HG02884 (cell line): ENCODE measurements around the gene SERPINA6.
"Not testable (repeated sequence)": the region's sequence is repeated elsewhere in the genome, so short reads cannot be mapped to it uniquely, and the experiment has no call there.

Experiments used
- ATAC-seq: cut with Tn5 transposase; IDR thresholded peaks from one replicate; pipeline ENCODE4 v1.9.1; 2021; ENCODE audit warnings: mild to moderate bottlenecking, moderate library complexity; ENCODE audit not compliant: unreplicated experiment

SERPINA6 gene

DNA sequence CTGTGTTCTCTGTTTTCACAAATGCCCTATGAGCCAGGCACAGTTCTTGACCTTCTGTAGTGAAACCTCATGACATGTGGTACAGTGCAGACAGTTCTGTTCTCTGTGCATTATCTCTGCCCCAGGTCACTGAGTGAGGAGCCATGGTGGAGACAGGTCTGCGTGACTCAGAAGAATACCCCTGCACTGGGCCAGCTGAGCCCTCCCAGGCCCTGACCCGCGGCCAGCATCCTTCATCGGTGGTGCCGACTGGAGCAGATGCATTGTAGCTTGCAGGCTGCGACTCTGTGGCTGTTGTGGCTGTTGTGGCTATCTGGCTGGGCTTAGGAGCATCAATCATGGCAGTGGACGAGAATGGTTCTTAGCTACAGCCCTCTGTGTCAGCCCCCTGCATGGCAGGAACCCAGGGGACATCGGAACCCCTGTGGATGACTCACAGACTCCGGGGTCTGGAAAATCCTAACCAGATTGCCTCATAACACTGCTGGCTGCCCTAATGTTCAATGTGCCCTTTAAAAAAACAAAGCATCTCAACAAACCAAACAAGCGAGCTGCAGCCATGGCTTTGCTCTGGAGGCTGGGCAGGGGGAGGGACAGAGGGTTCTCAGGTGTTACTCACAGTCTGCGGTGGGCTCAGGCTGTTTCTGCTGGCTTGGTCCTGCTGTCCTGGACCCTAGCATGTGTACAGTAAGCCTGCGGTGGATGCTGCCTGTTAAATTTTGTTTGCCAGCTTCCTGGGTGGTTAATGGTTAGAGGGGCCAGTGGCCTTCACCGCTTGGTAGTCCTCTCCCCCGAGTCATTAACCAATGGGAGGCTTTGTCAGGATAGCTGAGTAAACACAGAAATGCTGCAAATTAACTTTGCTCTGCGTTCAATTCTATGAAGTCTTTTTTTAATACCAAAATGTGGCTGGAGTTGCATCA lies at the start of gene SERPINA6:
TSS of gene SERPINA6 (minus strand) at position 689 of the 923 bp plus-strand sequence. CDS start 8,688 bp downstream, outside the sequence.
- no peak for ATAC-seq

- ATAC-seq, result no peak
Observed at GRCh38 chr14:94372021-94372605, 49.0 kb upstream of the SERPINA6 start.

GRCh38 chr14:94370524-94370910 lies 47.4 kb upstream of the SERPINA6 start:
- no peak for ATAC-seq

- ATAC-seq, result not testable (repeated sequence)
Observed at GRCh38 chr14:94369766-94370523, 46.8 kb upstream of the SERPINA6 start.

DNA sequence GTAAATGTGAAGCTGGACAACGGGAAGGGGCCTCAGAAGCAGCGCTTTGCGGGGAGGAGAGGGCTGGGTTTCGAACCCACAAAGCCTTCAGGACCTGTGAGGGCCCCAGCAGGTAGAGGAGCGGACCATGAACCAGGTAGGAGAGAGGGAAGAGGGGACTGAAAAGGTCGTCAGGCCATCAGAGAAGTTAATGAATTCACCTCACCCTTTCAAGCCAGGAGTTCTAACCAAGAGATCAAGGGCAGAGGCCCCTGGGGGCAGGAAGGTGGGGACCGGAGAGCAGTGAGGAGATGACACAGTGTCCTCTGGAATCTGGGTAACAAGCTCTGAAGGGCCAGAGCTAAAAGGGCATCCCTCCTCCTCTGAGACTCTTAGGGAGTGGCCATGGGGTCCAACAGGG lies 45.8 kb upstream of the SERPINA6 start:
- ATAC-seq, result no peak

DNA sequence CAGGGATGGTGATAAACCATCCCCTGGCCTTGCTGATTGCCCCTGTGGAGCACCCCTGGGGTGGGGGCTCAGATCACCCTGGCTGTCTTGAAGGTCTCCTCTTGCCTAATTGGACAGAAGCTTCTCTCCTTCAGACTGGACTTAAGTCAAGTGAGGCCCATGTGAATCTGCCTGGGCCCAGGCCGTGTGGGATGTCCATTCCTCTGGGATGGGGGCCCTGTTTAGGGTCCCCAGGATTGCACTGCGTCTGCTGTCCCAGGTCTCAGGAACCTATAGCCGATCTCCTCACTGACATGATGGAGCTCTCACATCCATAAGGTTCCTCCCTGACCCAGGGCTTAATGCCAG lies 45.1 kb upstream of the SERPINA6 start:
- no peak for ATAC-seq

GRCh38 chr14:94367347-94368242 lies 44.5 kb upstream of the SERPINA6 start:
- no peak for ATAC-seq

DNA sequence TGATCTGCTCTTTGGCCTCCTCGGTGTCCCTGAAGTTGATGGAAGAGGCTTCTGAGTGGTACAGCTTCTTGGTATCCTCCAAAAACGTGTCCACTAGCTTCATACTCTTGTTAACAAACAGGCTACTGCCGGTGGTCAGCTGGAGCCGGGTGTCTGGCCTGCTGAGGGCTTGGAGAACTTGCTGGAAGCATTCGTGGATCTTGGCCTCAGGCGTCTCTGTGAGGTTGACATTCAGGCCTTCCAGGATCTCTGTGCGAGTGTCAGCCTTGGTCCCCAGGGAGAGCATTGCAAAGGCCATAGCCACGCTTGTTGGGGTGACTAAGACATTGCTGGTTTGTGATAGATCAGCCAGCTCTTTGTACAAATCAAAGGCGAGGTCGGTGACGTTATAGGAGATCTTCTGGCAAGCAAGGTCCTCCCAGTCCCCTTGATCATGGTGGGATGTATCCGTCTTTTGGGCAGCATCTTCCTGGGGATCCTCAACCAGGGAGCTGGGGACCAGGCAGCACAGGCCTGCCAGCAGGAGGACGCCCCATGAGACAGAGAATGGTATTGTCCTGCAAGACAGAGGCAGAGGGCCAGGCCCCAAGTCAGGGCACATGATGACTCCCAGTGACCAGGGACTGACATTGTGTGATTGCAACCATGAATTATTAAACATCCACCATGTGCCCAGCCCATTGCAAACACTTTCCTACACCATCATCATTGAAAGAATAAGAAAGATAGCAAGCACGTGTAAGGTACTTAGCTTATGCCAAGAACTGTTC lies 43.2 kb upstream of the SERPINA6 start, which contains the start of gene SERPINA2:
TSS of gene SERPINA2 (minus strand) at position 553 of the 770 bp plus-strand sequence.
- ATAC-seq, result no peak

DNA sequence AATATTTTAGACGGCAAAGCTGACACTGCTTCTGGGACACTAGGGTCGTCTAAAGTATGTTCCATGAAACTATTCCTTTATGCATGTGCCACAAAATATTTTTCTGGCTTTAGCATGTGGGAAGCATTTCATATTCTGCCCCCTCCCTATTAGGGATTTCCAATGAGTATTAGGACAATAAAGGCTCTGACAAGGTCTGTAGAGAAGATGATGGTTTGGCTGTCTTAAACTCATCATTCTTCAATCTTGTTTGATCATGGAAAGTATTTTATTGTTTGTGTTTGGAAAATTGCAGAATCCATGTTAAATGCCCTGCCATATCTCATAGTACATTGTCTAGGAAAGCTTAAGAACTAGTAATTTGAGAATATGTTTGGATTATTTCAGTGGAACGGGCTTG lies 42.5 kb upstream of the SERPINA6 start:
- ATAC-seq, result no peak

- no peak for ATAC-seq
Observed at GRCh38 chr14:94364964-94365363, 41.8 kb upstream of the SERPINA6 start.

- no peak for ATAC-seq
Observed at GRCh38 chr14:94364037-94364436, 40.9 kb upstream of the SERPINA6 start.

DNA sequence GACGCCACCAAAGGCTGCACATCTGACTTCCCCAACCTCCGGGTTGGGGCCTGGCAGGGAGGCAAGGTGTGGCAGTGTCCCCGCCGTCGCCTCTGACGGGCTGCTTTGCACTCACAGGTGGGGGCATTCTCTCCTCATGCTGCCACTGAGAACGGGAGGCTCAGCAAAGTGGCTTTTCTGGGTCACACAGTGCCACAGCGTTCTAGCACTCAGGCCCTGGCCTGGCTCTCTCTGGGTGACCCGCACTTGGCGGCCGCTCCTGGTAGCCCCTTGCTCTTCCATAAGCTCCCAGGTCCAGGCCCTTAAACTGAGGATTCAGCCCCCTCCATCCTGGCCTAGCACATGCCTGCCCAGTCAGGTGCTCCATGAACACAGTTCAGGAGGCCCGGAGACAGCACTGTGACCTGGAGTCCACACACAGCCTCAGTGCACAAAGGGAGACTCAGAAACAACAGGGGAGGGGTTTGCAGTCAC lies 40.1 kb upstream of the SERPINA6 start:
- no peak for ATAC-seq

DNA sequence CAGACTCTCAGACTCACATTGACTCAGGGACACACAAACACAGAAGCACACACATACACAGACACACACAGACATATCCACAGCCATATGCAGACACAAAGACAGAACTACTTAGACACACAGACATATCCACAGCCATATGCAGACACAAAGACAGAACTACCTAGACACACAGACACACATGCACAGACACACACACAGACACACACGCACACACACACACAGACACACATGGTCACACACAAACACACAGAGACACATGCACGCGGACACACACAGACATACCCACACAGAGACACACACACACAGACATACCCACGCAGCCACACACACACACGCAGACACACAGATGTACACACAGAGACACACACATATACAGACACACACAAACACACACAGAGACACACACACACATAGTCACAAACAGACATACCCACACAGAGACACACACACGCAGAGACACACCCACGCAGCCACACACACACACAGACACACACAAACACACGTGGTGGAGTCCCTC lies 39.5 kb upstream of the SERPINA6 start:
- ATAC-seq, result no peak

DNA sequence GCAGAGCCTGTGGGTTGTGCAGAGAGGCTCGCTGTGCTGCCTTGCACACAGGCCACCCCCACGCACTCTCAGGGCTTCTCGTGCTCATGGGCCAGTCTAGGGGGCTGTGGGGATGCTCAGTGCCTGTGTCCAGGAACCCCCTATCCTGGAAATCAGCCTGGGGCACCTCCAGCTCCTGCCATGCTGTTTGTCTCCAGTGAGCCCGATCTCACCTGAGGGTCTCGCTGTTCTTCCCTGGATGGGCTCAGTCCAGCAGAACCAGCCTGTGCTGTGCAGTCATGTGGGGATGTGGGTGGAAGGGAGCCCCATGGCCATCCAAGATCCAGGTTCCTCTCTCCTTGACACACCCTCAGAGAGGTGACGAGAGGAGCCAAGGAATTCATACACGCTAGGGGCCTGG lies 38.5 kb upstream of the SERPINA6 start:
- no peak for ATAC-seq

DNA sequence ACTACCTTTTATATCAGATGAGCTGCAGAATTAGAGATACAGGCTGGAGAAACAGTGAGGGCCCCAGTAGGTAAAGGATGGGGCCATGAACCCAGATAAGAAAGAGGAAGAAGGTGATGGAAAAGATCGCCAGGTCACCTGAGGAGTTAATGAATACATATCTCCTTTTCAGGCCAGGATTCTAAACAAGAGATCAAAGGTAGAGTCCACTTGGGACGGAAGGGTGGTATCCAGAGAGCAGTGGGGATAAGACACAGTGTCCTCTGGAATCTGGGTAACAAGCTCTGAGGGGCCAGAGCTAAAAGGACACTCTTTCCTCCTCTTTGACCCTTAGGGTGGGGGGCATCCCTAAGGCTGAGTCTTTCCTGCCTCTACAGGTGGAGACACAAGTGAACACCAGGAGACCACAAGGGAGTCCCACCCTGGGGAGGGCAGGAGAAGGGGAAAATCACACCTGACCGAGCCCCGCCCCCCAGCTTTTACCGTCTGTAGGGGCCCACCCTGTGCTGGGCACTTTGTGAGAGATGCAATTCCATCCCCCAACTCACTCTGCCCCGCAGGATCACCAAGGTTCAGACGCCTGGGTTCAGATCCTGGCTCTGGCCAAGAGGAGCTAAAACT lies 37.9 kb upstream of the SERPINA6 start:
- ATAC-seq, result no peak

- no peak for ATAC-seq
Observed at GRCh38 chr14:94357166-94357565, 34.0 kb upstream of the SERPINA6 start.

- no peak for ATAC-seq
Observed at GRCh38 chr14:94356379-94357056, 33.4 kb upstream of the SERPINA6 start.

DNA sequence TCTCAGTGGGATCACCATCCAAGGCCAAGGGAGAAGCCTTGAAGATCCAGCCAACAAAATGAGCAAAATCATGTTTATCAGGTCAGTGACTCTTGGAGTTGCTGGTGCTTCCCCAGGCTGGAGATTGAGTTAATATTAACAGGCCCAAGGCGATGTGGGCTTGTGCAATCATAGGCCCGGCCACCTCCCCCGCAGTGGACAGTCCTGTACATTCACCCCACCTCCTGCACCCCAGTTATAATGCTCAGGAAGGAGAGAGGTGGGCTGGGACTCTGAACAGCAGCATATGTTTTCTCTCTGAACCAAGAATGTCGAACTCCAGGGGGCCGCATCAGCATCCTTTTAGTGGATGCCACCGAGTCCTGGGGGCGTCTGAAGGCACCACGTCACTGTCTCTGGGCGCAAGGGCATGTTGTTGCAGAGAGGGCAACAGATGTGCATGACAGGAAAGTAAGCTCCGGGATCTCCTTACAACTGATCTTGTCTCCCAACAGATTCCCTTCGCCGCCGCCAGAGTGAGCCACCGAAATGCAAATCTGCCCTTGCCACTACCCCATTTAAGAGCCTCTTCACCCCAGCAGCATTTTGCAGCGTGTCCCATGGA lies 32.2 kb upstream of the SERPINA6 start:
- no peak for ATAC-seq
